Endothelial cell of hepatic sinusoid (primary cell): ENCODE results near the gene PLEKHO2.

ENCODE experiments used
- in situ Hi-C: cut with HindIII; loops from 2 replicates; pipeline ENCODE4 v1.10.0; 2017; ENCODE audit warnings: low sequenced_read_pairs

Gene PLEKHO2

DNA sequence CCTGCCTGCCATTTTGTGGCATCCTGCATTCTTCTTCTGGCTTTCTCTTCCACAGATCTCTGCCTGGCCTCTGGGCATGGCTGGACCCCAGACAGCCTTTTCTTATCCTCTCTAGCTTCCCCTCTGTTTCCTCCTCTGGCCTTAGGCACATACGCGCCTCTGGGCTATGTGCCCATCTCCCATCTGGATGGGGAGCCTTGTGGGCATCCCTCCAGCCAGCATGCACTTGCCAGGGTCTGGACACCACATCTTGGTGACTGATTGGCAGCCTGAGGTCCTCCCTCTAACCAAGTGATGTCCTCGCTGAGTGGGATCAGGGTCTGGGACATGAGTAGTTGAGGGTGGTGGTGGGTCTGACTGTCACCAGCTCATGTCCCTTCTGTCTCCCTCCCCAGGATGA is 12.8 kb downstream of the PLEKHO2 start:
- in situ Hi-C loops = no loop called here

DNA sequence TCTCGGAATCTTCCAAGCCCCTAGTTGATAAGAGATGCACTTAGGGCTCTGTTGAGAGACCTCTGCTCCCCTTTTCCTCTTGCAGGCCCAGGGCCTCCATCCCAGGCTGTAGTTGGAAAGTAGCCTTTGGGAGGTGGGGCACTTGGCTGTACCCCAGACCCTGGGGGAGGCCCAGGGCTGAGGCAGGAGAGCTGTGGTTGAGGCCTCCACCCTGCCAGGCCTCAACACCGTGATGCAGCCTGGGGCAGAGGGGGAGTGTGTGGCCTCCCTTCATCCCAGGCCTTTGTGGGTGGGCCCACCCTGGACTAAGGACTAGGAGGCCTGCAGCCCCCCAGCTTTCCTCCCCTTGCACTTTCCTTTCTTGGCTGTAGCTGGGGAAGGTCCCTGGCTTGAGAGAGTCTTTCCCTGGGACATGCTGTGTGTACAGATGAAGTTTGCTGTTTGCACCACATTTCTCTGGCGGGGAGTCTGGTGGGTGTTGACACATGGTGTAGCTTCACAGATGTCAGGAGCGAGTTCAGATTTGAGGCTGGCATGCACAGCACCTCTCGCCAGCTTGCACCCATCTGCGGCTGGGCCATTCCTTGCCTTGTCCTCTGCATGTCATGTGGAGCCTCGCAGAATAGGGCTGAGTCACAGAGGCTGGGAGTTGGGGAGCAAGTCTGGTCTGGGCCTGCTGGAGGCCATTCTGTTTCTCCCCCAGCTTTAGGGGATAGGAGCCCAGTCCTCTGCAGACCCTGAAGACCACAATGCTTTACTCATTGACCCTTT is 13.7 kb downstream of the PLEKHO2 start:
- in situ Hi-C loops = no loop called here

- in situ Hi-C loops = no loop called here
These were observed 14.9 kb downstream of the PLEKHO2 start for GRCh38 chr15:64856429-64857145.

DNA sequence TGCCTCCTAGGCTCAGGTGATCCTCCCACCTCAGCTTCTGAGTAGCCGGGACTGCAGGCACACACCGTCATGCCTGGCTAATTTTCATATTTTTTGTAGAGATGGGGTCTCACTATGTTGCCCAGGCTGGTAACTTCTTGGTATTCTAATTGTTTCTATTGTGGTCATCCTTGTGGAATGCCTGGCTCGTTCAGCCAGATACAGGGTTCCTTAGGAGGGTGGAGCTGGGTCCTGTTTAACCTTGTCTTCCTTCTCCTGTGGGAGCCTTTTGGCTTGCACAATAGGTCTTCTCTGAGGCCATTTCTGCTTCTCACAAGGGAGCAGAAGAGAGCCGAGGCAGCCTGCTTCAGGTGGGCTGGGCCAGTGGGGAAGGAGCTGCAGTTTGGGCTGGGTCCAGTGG is 15.7 kb downstream of the PLEKHO2 start:
- in situ Hi-C loops = no loop called here

GRCh38 chr15:64858021-64858575 is 16.4 kb downstream of the PLEKHO2 start:
- in situ Hi-C loops = no loop called here

DNA sequence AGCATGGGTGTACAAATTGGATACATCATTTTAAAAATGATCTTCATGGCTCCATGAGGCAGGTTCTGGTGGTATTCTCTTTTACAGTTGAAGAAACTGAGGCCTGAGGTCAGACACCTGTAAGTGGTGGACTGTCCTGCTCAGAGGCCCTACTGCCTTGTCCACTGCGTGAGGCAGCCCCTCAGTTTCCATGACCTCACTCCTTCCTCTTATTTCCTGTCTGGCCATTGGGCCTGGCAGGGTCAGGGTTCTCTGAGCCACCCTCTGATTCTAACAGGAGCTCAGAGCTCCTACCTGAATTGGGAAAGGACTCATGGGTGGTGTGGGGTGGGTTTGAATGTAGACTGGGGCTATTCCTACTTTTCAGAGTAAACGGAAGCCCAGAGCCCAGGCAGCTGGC is 17.5 kb downstream of the PLEKHO2 start:
- in situ Hi-C loops = no loop called here

DNA sequence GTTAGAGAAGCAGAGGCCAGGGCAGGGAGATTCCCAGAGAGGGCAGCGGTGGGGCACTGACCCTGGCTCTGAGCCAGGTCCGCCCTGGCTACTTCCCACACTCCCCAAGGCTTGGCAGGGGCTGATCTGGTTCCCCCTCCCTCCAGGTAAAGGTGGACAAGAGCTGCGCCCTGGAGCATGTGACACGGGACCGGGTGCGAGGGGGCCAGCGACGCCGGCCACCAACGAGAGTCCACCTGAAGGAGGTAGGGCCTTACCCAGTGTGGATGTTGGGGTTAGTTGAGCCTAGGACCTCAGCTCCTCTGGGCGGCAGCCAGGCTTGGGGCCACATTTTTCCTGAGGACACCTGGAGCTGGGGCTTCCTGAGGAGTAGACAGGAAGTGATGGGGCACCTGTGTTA is 19.6 kb downstream of the PLEKHO2 start:
- in situ Hi-C loops = no loop called here

- in situ Hi-C loops = no loop called here
These were observed 20.2 kb downstream of the PLEKHO2 start for GRCh38 chr15:64861960-64862359.

DNA sequence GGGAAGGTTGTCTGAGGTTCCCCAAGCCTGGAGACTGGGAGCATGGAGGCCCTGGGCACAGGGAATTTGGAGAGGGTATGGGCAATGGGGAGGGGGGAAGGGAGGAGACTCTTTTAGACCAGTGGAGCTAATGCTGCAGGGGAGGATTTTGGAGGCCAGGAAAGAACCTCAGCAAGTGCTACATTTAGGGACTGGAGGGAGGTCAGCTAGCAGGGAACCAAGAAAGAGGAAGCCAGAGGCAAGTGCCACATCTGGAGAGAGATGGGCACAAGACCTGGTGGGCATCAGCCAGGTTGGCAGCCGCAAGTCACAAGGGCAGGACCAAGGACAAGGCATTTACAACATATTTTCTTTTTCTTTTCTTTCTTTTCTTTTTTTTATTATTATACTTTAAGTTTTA is 20.7 kb downstream of the PLEKHO2 start:
- in situ Hi-C loops = no loop called here

GRCh38 chr15:64864068-64864467 is 22.4 kb downstream of the PLEKHO2 start:
- in situ Hi-C loops = no loop called here

DNA sequence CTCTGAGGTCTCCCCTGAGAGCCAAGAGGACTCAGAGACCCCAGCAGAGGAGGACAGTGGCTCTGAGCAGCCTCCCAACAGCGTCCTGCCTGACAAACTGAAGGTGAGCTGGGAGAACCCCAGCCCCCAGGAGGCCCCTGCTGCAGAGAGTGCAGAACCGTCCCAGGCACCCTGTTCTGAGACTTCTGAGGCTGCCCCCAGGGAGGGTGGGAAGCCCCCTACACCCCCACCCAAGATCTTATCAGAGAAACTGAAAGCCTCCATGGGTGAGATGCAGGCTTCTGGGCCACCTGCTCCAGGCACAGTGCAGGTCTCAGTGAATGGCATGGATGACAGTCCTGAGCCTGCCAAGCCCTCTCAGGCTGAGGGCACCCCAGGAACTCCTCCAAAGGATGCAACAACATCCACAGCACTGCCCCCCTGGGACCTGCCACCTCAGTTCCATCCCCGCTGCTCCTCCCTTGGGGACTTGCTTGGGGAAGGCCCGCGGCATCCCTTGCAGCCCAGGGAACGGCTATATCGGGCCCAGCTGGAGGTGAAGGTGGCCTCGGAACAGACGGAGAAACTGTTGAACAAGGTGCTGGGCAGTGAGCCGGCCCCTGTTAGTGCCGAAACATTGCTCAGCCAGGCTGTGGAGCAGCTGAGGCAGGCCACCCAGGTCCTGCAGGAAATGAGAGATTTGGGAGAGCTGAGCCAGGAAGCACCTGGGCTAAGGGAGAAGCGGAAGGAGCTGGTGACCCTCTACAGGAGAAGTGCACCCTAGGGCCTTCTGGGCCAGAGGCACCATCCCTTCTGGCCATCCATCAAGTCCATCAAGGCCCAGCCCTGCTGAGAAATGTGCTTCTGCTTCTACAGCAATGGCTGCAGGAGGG is 23.6 kb downstream of the PLEKHO2 start:
- in situ Hi-C loops = no loop called here

DNA sequence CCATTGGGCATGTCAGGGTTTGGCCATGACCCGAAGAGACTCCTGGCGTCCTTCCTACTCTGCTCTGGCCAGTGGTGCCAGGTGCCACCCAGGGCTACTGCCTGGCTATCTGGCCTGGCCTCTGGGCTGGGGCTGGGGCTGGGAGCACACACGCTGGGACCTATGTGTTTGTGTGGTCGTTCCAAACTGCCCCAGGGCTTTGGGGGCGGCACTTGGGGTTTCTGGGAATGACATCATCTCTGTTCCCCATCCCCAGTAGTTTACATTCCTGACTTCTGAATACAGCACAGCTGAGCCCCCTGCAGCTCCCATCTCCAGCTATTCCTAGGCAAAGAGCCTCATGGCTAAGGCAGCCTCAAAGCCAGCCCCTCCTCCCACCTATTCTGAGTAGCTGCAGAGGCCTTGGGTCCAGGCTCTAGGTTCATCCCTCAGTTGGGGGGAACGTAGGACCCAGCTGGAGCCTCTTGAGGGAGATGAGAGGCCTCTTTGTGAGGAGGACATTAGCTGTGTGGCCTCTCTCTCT is 24.3 kb downstream of the PLEKHO2 start:
- in situ Hi-C loops = no loop called here

DNA sequence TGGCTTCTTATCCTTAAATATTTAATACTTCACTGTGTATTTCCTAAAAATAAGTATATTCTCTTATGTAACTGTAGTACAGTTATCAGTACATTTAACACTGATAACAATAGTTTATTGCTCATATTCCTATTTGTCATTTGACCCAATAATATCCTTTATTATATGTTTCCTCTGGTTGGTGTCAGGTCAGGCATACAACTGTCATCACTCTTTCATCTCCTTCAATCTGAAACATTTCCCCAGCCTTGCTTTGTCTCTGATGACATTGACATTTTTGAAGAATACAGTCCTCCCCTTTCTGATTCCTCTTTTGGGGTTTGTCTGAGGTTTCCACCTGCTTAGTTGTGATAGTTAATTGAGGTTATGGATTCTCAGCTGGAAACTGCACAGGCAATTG is 27.8 kb downstream of the PLEKHO2 start:
- in situ Hi-C loops = no loop called here

GRCh38 chr15:64870353-64870752 is 28.6 kb downstream of the PLEKHO2 start:
- in situ Hi-C loops = no loop called here

- in situ Hi-C loops = no loop called here
These were observed 34.0 kb downstream of the PLEKHO2 start for GRCh38 chr15:64875641-64876223.

GRCh38 chr15:64877435-64877834 is 35.7 kb downstream of the PLEKHO2 start:
- in situ Hi-C loops = no loop called here

DNA sequence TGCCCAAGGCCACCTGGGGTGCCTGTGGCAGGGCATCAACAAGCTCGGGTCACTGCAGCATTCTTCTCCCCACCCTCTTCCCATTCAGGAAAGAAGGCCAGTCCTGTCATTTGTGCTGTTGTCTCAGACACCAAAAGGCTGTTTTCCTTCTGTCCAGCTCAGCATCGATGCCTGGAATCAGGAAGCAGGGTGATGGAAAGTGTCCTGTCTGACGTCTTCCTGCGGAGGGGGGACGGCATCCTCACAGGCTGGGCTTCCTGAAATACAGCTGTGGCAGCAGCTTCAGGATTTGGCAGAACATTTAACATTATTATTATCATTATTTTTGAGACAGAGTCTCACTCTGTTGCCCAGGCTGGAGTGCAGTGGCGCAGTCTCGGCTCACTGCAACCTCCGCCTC is 37.0 kb downstream of the PLEKHO2 start:
- in situ Hi-C loops = no loop called here

- in situ Hi-C loops = no loop called here
These were observed 41.4 kb downstream of the PLEKHO2 start for GRCh38 chr15:64883100-64883581.

DNA sequence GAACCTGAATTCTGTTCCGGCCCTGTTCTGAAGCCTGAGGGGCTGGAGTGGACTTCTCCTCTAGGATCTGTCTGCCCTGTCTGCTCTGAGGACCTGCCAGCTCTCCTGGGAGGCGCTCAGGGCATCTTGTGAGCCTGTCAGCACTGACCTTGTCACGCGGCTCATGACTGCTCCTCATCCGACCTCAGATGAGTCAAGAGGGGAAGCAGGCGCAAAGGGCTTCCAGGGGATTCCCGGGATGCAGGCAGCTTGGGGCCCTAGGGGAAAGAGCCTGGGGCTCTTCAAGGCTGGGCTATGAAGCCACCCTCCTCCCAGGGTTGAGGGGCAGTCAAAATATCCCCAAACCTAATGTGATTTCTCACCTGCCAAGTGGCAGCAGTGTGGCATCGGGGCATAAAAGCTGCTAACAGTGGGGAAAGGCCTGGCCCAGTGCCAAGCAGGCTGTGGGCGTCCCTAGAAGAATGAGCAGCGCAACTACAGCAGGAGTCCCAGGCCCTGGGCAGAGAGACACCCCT is 42.3 kb downstream of the PLEKHO2 start:
- in situ Hi-C loops = no loop called here

DNA sequence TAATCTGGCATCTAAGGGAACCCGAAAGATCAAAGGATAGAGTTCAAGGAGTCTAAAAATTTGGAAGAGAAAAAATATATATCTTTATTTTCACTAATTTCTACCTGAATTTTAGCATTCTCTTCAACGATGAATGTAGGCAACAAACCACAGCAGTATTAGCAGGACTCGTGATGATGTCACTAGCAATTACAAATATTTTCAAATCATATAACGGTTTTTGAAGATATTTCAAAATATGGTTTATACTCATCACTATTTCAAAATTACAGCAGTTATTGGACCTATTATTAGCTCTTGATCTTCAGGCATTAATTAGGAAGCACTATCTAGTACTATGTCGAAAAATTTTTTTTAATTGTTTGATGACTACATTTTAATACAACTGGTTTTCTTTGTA is 43.0 kb downstream of the PLEKHO2 start:
- in situ Hi-C loops = no loop called here
